A375 (cell line): ENCODE data around the gene MASP1. TPM values are rescaled to one million over a fixed set of nuclear protein-coding genes. Genes with fewer than 3 reads are reported as not detected.

Source experiments
- total RNA-seq: library from RNA; depleted of rRNA; stranded (reverse); fragments of >200 nt; shearing (Covaris generic); gene quantifications from 2 replicates; pipeline ENCODE4 v1.2.3, GENCODE V29; 2014; rRNA removed

The MASP1 gene, protein sequence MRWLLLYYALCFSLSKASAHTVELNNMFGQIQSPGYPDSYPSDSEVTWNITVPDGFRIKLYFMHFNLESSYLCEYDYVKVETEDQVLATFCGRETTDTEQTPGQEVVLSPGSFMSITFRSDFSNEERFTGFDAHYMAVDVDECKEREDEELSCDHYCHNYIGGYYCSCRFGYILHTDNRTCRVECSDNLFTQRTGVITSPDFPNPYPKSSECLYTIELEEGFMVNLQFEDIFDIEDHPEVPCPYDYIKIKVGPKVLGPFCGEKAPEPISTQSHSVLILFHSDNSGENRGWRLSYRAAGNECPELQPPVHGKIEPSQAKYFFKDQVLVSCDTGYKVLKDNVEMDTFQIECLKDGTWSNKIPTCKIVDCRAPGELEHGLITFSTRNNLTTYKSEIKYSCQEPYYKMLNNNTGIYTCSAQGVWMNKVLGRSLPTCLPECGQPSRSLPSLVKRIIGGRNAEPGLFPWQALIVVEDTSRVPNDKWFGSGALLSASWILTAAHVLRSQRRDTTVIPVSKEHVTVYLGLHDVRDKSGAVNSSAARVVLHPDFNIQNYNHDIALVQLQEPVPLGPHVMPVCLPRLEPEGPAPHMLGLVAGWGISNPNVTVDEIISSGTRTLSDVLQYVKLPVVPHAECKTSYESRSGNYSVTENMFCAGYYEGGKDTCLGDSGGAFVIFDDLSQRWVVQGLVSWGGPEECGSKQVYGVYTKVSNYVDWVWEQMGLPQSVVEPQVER
- not detected in 2 replicates for total RNA-seq

DNA sequence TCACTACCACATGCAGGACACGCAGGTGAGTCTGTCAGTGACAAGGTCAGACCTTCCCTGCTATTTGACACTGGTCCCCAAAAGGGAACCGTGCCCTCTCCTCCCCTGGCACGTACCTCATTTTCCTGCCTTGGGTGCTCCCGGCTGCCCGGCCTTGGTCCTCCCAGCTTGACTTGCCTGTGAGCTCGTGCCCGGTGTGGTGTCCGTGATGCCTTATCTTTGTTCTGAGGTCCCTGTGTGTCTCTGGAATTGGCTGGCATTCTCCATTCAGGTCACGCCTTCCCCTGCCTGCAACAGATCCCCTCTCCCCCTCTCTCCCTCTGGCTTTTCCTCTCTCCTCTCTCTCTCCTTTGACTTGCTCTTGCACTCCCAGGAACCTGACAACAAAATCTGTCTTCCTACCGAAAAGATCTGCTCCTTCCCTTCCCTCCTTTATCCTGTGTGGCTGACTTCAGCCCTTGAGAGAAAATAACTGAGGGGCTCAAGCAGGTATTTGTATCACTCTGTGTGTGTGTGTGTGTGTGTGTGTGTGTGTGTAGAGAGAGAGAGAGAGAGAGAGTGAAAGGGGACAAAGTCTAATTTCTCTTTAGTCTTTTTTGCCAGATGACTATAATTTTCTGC lies at the start of gene MASP1:
Gene MASP1, minus strand, starts transcription at position 226 of the 621 bp plus-strand sequence. Its CDS starts 105 bp downstream, at position 121.

DNA sequence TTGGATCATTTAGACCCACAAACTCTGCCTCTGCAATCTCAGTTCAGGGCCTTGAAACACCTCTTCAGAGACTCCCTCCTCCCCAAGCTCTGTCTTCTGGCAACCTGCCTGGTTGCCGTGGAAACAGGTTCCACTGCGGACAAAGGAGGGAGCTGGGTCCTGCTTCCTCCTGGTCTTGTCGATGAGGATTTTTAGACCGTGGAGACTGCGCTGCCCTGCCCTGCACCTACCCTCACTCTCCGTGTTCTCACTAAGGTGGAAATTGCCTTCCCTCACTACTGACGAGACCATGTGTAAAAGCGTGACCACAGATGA lies 94.2 kb downstream of the MASP1 start, which contains the start of gene RTP1:
Gene RTP1, plus strand, starts transcription at position 152 of the 315 bp plus-strand sequence. Its CDS starts 30 bp downstream, at position 182.

Other genes with a start within 250 kb of the MASP1 start
- gene RPL39L, start 152.2 kb downstream of the MASP1 start, total RNA-seq = 57.7 and 58.9 TPM in 2 replicates
- not detected in 2 replicates for gene RTP1, start 94.3 kb downstream of the MASP1 start, total RNA-seq
- 0.83 and 0.90 TPM in 2 replicates for gene RTP4, start 76.6 kb upstream of the MASP1 start, total RNA-seq